Endodermal cell (in vitro differentiated cells): ENCODE data around the gene SLC6A5. TPM values are rescaled to one million over a fixed set of nuclear protein-coding genes. Genes with fewer than 3 reads are reported as not detected.

ENCODE experiments used
- DNase-seq: peaks from one replicate; pipeline ENCODE4 v3.0.0-alpha.2; 2017
- H3K27ac ChIP-seq: 2 replicates; pipeline ENCODE4 v1.5.1; 2013; ENCODE audit warnings: mild to moderate bottlenecking, low read depth, low read length, moderate library complexity
- H3K27me3 ChIP-seq: 2 replicates; pipeline ENCODE4 v1.6.1; 2013; ENCODE audit warnings: mild to moderate bottlenecking, low read length, moderate library complexity; ENCODE audit not compliant: insufficient read depth, control insufficient read depth, poor library complexity, severe bottlenecking
- H3K36me3 ChIP-seq: 2 replicates; pipeline ENCODE4 v1.7.0; 2013; ENCODE audit warnings: mild to moderate bottlenecking, low read length, moderate library complexity; ENCODE audit not compliant: control insufficient read depth, insufficient read depth
- H3K4me1 ChIP-seq: one replicate; pipeline ENCODE4 v1.7.0; 2013; ENCODE audit warnings: low read length; ENCODE audit not compliant: control insufficient read depth, insufficient read depth
- H3K4me3 ChIP-seq: 2 replicates; pipeline ENCODE4 v1.5.1; 2013; ENCODE audit warnings: mild to moderate bottlenecking, low read length, moderate library complexity
- H3K9ac ChIP-seq: 2 replicates; pipeline ENCODE4 v1.6.1; 2013; ENCODE audit warnings: mild to moderate bottlenecking, low read length, moderate library complexity; ENCODE audit not compliant: poor library complexity, severe bottlenecking; ENCODE audit errors: extremely low read depth
- H3K9me3 ChIP-seq: 2 replicates; pipeline ENCODE4 v1.6.1; 2013; ENCODE audit warnings: mild to moderate bottlenecking, low read length, moderate library complexity; ENCODE audit not compliant: control insufficient read depth
- H3K27ac Mint-ChIP-seq: 2 replicates; pipeline ENCODE4 v1.8.0; 2020; ENCODE audit warnings: mixed read lengths
- H3K27me3 Mint-ChIP-seq: 2 replicates; pipeline ENCODE4 v1.8.0; 2021; ENCODE audit warnings: mild to moderate bottlenecking, mixed read lengths; ENCODE audit not compliant: insufficient read depth
- H3K36me3 Mint-ChIP-seq: 2 replicates; pipeline ENCODE4 v1.8.0; 2020; ENCODE audit warnings: low read depth, mixed read lengths
- H3K4me1 Mint-ChIP-seq: 2 replicates; pipeline ENCODE4 v1.8.0; 2020; ENCODE audit warnings: mixed read lengths
- H3K4me3 Mint-ChIP-seq: 2 replicates; pipeline ENCODE4 v1.8.0; 2020; ENCODE audit warnings: mild to moderate bottlenecking, moderate library complexity, mixed read lengths
- H3K9me3 Mint-ChIP-seq: 2 replicates; pipeline ENCODE4 v1.8.0; 2020; ENCODE audit warnings: mild to moderate bottlenecking, mixed read lengths
- WGBS, 2 experiments: methylation state at CpG; one replicate each; pipeline versions ENCODE4 v1.1.5 to v1.1.7; 2013; ENCODE audit warnings: missing lambda C conversion rate in 2 of 2, mixed read lengths in 1 of 2; ENCODE audit not compliant: insufficient coverage in 1 of 2, insufficient read length in 1 of 2; 5-methylcytosine and 5-hydroxymethylcytosine counted together
- total RNA-seq, 2 donors: library from RNA; stranded (reverse); fragmentation: NEBNext Ultra II Directional in 1 of 2; extraction: Animal tissue kit (Norgen Biotek cat#: 25700) in 1 of 2; gene quantifications; 2 replicates in 1 of 2; 3 replicates in 1 of 2; pipeline ENCODE4 v1.2.1, GENCODE V29; 2021
- TF ChIP-seq, protein P1 (sequence below): fragments of 200-600 bp; sonication (generic); conservative IDR thresholded peaks from 2 replicates; pipeline ENCODE4 v1.5.0; 2021; ENCODE audit warnings: antibody characterized with exemption, mild to moderate bottlenecking

Gene SLC6A5
- total RNA-seq, 2 donors from 2014 or later, result not detected

DNA sequence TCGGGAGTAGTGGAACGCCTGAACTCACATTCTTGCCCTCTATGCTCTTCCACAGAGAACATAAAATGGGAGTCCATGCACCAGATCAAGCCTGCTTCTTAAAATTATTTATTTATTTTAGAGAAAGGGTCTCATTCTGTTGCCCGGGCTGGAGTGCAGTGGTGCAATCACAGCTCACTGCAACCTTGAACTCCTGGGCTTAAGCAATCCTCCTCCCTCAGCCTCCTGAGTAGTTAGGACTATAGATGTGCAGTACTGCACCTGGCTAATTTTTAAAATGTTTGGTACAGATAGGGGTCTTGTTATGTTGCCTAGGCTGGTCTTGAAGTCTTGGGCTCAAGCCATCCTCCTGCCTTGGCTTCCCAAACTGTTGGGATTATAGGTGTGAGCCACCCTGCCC lies 13.0 kb downstream of the SLC6A5 start:
- Histone ChIP-seq H3K27ac (no peak overlapping the region), H3K36me3 (no peaks in the 10 kb centered on the region), H3K9me3 (no peaks in the 10 kb centered on the region), H3K27me3 (peaks cover 21% of the 10 kb centered on the region), H3K9ac (no peak overlapping the region), H3K4me3 (no peak overlapping the region), H3K4me1 (peaks cover 8% of the 10 kb centered on the region)
- H3K4me3 Mint-ChIP-seq, result no peak overlapping the region
- H3K27me3 Mint-ChIP-seq, result peaks cover 21% of the 10 kb centered on the region
- TF ChIP-seq, protein P1, sequence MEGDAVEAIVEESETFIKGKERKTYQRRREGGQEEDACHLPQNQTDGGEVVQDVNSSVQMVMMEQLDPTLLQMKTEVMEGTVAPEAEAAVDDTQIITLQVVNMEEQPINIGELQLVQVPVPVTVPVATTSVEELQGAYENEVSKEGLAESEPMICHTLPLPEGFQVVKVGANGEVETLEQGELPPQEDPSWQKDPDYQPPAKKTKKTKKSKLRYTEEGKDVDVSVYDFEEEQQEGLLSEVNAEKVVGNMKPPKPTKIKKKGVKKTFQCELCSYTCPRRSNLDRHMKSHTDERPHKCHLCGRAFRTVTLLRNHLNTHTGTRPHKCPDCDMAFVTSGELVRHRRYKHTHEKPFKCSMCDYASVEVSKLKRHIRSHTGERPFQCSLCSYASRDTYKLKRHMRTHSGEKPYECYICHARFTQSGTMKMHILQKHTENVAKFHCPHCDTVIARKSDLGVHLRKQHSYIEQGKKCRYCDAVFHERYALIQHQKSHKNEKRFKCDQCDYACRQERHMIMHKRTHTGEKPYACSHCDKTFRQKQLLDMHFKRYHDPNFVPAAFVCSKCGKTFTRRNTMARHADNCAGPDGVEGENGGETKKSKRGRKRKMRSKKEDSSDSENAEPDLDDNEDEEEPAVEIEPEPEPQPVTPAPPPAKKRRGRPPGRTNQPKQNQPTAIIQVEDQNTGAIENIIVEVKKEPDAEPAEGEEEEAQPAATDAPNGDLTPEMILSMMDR, result no peak
- DNase-seq, result no peak
- H3K36me3 Mint-ChIP-seq, result no peaks in the 10 kb centered on the region
- H3K27ac Mint-ChIP-seq, result no peak overlapping the region
- H3K9me3 Mint-ChIP-seq, result no peaks in the 10 kb centered on the region
- peaks cover 27% of the 10 kb centered on the region for H3K4me1 Mint-ChIP-seq
- WGBS, 2 experiments, result 65 to 100% methylated on average over 2 to 3 of the region's 3 CpGs

DNA sequence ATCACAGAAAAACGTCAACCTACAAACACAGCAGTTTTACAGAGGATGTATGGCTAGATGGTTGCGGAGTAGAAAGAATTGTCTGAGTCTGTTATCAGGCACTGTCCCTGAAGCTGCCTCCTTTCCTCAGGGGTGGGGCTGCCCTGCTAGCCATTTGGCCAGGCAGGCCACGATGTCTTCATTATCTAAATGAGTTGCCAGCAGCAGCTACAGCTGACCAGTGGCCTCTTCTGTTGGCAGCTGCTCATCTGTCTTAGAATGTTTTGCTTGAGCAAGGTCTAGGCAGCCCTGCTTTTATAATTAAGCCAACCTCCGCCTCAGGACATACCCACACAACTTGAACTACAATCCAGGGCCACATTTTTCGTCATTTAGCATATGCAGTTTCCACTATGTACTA lies 17.5 kb downstream of the SLC6A5 start:
- no peak overlapping the region for H3K27ac Mint-ChIP-seq
- no peak overlapping the region for H3K27ac ChIP-seq
- no peaks in the 10 kb centered on the region for H3K36me3 Mint-ChIP-seq
- TF ChIP-seq, protein P1, result no peak
- peaks cover 16% of the 10 kb centered on the region for H3K27me3 Mint-ChIP-seq
- no peaks in the 10 kb centered on the region for H3K9me3 ChIP-seq
- no peaks in the 10 kb centered on the region for H3K36me3 ChIP-seq
- WGBS, 2 experiments, result 76 to 80% methylated on average over 2 to 5 of the region's 5 CpGs
- no peaks in the 10 kb centered on the region for H3K9me3 Mint-ChIP-seq
- no peak overlapping the region for H3K4me3 ChIP-seq
- H3K4me1 Mint-ChIP-seq, result peaks cover 8% of the 10 kb centered on the region
- no peak overlapping the region for H3K9ac ChIP-seq
- no peak for DNase-seq
- H3K4me3 Mint-ChIP-seq, result no peak overlapping the region
- peaks cover 2% of the 10 kb centered on the region for H3K4me1 ChIP-seq
- no peaks in the 10 kb centered on the region for H3K27me3 ChIP-seq

DNA sequence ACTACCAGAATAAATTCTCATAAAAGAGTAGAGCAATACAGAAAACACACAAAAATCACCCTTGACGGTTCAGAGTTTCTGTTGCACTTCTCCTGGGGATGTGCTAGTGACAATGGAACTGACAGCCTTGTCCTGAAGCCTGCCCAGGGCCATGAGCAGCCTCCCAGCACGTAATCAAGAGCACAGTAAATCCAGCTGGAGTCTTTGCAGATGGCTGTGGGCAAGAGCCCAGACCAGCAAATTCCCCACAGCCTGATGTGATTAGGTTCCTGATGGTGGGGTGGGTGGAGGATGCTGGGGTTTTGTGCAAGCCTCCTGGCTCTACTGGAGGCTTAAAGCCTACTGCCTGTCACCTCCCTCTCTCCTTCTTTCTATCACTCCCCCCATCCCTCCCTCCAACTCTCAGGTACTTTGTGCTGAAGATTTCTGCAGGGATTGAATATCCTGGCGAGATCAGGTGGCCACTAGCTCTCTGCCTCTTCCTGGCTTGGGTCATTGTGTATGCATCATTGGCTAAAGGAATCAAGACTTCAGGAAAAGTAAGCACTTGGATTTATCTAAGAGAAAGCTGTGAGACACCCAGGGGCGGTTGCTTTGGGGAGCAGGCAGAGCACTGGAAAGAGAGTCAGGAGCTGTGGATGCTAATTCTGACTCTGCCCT lies 18.1 kb downstream of the SLC6A5 start:
- WGBS, 2 experiments, result 54 to 69% methylated on average over 3 to 4 of the region's 4 CpGs
- Histone ChIP-seq H3K36me3 (no peaks in the 10 kb centered on the region), H3K27ac (no peak overlapping the region), H3K9ac (no peak overlapping the region), H3K9me3 (no peaks in the 10 kb centered on the region), H3K4me3 (no peak overlapping the region), H3K4me1 (peaks cover 2% of the 10 kb centered on the region), H3K27me3 (no peaks in the 10 kb centered on the region)
- Mint-ChIP-seq H3K36me3 (no peaks in the 10 kb centered on the region), H3K27ac (no peak overlapping the region), H3K27me3 (peaks cover 16% of the 10 kb centered on the region), H3K9me3 (no peaks in the 10 kb centered on the region), H3K4me3 (no peak overlapping the region), H3K4me1 (peaks cover 6% of the 10 kb centered on the region)
- no peak for DNase-seq
- TF ChIP-seq, protein P1, result no peak
